ENCODE data around the gene HS2ST1.

Gene HS2ST1

DNA sequence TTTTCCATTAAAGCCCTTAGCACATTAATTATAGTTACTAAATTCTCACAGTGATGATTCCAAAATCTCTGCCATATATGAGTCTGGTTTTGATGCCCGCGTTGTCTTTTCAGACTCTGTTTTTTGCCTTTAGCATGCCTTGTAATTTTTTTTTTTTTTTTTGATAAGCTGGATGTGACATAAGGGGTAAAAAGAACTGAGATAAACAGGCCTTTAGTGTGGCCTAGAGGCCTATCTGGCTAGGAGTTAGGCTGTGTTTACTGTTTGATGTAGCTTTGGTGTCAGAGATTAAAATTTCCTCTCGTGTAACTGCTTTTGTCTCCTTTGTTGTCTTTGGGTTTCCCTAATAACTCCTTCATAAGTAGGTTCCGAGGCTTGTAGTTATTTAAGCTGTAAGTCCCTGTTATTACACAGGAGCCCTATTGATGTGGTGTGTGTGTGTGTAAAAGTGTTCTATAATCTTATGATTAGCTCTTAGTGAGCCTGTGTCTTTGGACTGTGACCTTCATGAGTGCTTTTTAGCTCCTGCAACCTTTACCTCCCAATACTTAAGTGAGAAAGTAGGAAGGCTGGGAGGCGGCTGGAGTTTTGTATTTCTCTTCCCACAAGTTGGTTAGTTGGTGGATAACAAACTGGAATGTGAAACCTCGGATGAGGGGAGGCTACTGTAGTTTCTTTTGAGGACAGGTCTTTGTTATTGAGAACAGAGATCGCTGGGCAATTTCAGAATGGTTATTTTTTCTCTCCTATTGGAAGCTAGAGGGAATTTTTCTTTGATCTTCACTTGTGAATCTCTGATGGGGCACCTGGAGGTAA lies 19.3 kb downstream of the HS2ST1 start:
- in situ Hi-C loops (cut with HindIII; ENCODE audit: low pct_unique_long_range_greater_than_20kb, low sequenced_read_pairs): no loop called here
- TF ChIP-seq JUND (IDR thresholded peaks at IDR 0.05; ENCODE audit: low read depth): no peak
- no peak for DNase-seq (ENCODE audit: low read depth in 1 of 2, low spot score in 1 of 2)

DNA sequence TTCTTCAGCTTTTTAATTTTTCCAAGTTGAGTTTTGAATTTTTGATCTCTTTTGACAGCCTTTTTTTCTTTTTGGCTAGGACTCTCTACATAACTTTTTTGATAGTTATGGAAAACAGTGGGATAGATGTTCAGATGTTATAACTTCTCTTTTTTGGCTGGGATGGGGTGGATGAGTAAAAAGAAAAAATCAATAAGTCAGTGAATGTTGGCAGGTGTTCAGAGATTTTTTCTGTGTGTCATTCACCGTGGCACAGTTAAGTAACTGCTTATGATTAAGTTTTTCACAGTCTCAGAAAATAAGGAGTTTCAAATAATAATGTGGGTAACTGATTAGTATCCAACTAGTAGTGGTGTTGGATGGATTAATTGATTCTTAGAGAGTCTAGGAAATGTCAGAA lies 24.0 kb downstream of the HS2ST1 start:
- TF ChIP-seq JUND (IDR thresholded peaks at IDR 0.05; ENCODE audit: low read depth): no peak
- in situ Hi-C loops (cut with HindIII; ENCODE audit: low pct_unique_long_range_greater_than_20kb, low sequenced_read_pairs): no loop called here
- DNase-seq (ENCODE audit: low read depth in 1 of 2, low spot score in 1 of 2): no peak

DNA sequence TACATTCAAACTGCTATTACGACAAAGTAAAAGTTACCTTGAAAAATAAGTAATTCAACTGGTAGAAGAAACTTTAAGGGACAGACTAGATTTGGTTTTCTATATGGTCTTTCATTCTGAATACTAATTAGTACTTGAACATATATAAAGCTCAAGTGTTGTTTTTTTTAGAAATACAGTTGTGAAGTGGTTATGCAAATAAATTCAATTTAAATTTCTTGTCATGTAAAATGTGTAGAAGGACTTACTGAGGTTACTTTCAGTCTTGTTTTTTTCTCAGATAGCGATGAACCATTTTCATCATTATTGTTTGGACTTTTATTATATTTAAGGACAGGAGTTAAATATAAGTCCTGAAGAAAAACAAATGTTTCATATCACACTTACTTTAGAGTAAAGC lies 24.4 kb downstream of the HS2ST1 start:
- no peak for TF ChIP-seq JUND (IDR thresholded peaks at IDR 0.05; ENCODE audit: low read depth)
- in situ Hi-C loops (cut with HindIII; ENCODE audit: low pct_unique_long_range_greater_than_20kb, low sequenced_read_pairs): no loop called here
- DNase-seq (ENCODE audit: low read depth in 1 of 2, low spot score in 1 of 2): no peak

DNA sequence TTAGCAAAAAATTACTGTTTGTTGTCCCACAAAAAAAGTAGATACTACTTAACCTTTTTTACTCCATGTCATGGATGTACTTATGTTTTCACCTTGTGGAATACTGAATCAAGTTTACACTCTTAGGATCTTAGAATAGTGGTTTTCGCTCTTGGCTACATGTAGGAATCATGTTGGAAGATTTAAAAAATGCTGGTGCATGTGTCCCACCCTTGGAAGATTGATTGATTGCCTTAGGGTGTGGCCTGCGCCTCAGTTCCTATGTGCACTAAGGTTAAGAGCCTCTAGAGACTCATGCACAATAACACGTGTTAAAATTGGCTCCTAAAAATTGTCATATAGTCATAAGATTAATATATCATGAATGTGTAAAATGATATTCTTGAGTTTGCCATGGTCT lies 25.0 kb downstream of the HS2ST1 start:
- TF ChIP-seq JUND (IDR thresholded peaks at IDR 0.05; ENCODE audit: low read depth): no peak
- no peak for DNase-seq (ENCODE audit: low read depth in 1 of 2, low spot score in 1 of 2)
- in situ Hi-C loops (cut with HindIII; ENCODE audit: low pct_unique_long_range_greater_than_20kb, low sequenced_read_pairs): no loop called here

DNA sequence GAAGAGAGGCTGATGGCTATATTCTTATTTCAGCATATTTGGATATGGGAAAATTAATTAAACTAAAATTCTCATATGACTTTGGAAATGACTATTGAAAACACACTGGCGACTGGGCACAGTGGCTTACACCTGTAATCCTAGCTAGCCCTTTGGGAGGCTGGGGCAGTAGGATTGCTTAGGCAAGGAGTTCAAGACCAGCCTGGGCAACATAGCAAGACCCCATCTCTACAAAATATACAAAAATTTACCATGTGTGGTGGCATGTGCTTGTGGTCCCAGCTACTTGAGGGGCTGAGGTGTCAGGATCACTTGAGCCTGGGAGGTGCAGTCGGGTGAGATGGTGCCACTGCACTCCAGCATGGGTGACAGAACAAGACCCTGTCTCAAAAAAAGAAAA lies 26.2 kb downstream of the HS2ST1 start:
- in situ Hi-C loops (cut with HindIII; ENCODE audit: low pct_unique_long_range_greater_than_20kb, low sequenced_read_pairs): no loop called here
- no peak for TF ChIP-seq JUND (IDR thresholded peaks at IDR 0.05; ENCODE audit: low read depth)
- DNase-seq (ENCODE audit: low read depth in 1 of 2, low spot score in 1 of 2): no peak

DNA sequence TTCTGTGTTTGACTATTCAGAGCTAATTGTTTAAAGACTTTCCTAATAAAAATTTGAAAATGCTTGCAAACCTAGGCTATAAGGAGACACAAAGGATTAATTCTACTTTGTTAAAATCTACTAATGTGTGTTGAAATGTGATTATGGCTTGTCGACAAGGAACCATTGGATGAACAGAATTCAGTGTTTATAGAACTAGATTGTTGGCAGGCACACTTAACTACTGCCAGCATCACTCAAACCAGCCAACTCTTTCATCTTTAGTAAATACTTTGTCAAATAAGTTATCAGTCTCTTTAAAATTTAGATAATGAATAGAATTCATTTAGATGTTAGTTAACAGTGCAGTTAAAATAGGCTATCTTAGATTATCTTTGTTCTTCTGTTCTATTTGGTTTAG lies 27.6 kb downstream of the HS2ST1 start:
- TF ChIP-seq JUND (IDR thresholded peaks at IDR 0.05; ENCODE audit: low read depth): no peak
- no peak for DNase-seq (ENCODE audit: low read depth in 1 of 2, low spot score in 1 of 2)
- in situ Hi-C loops (cut with HindIII; ENCODE audit: low pct_unique_long_range_greater_than_20kb, low sequenced_read_pairs): no loop called here

DNA sequence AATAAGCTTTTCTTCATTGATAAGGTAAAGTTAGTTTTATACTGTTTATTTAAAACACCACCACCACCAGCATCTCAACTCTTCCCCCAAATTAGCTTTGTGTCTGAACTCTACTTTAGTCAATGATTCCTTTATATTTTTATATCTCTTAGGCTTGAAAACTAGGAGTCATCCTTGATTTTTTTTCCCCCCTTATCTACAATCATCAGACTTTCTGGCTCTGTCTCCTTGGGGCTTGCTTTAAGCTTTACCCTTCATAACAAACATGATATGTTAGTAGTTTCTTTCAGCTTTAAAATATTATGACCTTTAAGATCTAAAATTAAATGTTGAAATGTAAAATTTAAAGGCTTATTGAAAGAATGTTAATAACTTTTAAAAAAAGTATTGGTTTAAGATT lies 28.3 kb downstream of the HS2ST1 start:
- TF ChIP-seq JUND (IDR thresholded peaks at IDR 0.05; ENCODE audit: low read depth): no peak
- in situ Hi-C loops (cut with HindIII; ENCODE audit: low pct_unique_long_range_greater_than_20kb, low sequenced_read_pairs): no loop called here
- DNase-seq (ENCODE audit: low read depth in 1 of 2, low spot score in 1 of 2): no peak

DNA sequence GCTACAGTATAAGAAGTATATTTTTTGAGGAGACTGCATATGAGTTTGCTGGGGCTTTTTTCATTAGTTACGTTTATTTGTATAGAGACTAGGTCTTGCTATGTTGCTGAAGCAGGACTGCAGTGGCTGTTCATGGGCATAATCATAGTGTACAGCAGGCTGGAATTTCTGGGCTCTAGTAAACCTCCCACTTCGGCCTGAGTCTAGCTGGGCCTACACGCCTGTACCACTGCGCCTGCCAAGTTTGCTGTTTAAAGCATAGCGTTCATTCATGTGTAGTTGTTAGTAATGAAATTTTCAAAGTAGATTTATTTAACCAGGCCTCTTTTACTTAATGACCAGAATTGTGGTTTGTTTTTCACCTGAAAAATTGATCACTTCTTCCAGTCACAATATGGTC lies 33.8 kb downstream of the HS2ST1 start:
- in situ Hi-C loops (cut with HindIII; ENCODE audit: low pct_unique_long_range_greater_than_20kb, low sequenced_read_pairs): no loop called here
- TF ChIP-seq JUND (IDR thresholded peaks at IDR 0.05; ENCODE audit: low read depth): no peak

DNA sequence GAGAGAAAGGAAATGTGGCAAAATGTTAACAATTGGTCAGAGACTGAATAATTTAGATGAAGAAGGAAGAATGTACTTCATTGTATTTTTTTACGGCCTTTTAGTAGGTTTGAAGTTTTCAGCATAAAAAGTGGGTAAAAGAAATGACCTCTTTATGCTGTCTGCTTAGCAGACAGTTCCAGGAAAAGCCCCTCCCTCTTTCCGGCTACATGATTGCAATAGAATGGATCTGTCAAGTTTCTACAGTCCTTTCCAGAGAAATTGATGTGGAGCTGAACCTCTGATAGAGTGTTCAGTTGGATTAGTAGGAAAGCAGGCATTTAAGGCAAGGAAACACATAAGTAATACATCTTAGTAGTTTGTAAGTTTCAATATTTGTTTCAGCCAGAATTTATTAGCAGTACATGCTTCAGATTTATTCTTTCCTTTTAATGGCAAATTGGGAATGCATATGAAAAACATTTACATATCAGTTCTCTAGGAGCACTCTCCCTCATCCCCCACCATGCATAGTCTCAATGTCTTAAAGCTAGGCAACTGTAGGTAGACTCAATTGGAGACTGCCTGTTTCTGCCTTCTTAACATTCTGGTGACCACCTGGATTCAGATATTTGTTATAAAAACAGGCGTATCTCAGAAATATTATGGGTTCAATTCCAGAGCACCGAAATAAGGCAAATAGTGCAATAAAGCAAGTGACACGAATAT lies 36.4 kb downstream of the HS2ST1 start:
- DNase-seq (ENCODE audit: low read depth in 1 of 2, low spot score in 1 of 2): no peak
- in situ Hi-C loops (cut with HindIII; ENCODE audit: low pct_unique_long_range_greater_than_20kb, low sequenced_read_pairs): no loop called here
- no peak for TF ChIP-seq JUND (IDR thresholded peaks at IDR 0.05; ENCODE audit: low read depth)

More for the DNA sequence above, 33.8 kb downstream of the HS2ST1 start:
- DNase-seq (ENCODE audit: low read depth in 1 of 2, low spot score in 1 of 2): no peak

DNA sequence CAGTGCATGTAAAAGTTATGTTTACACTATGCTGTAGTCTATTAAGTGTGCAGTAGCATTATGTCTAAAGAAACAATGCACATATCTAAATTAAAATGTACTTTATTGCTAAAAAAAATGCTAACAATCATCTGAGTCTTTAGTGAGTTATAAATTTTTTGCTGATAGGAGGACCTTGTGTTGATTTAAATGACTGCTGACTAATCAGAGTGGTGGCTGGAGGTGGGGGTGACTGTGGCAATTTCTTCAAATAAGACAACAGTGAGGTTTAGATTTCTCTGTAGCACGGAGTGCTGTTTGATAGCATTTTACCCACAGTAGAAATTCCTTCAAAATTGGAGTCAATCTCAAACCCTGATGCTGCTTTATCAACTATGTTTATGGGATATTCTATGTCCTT lies 37.0 kb downstream of the HS2ST1 start:
- no peak for TF ChIP-seq JUND (IDR thresholded peaks at IDR 0.05; ENCODE audit: low read depth)
- DNase-seq (ENCODE audit: low read depth in 1 of 2, low spot score in 1 of 2): no peak
- in situ Hi-C loops (cut with HindIII; ENCODE audit: low pct_unique_long_range_greater_than_20kb, low sequenced_read_pairs): no loop called here

DNA sequence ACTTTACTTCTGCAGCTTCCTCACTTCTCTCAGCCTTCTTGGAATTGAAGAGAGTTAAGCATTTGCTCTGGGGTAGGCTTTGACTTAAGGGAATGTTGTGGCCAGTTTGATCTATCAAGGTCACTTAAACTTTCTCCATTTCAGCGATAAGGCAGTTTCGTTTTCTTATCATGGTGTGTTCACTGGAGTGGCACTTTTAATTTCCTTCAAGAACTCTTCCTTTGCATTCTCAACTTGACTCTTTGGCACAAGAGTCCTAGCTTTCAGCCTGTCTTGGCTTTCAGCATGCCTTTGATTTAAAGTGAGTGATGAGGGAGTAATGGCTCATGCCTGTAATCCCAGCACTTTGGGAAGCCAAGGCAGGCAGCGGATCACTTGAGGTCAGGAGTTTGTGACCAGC lies 38.7 kb downstream of the HS2ST1 start:
- in situ Hi-C loops (cut with HindIII; ENCODE audit: low pct_unique_long_range_greater_than_20kb, low sequenced_read_pairs): no loop called here
- no peak for DNase-seq (ENCODE audit: low read depth in 1 of 2, low spot score in 1 of 2)
- TF ChIP-seq JUND (IDR thresholded peaks at IDR 0.05; ENCODE audit: low read depth): no peak

DNA sequence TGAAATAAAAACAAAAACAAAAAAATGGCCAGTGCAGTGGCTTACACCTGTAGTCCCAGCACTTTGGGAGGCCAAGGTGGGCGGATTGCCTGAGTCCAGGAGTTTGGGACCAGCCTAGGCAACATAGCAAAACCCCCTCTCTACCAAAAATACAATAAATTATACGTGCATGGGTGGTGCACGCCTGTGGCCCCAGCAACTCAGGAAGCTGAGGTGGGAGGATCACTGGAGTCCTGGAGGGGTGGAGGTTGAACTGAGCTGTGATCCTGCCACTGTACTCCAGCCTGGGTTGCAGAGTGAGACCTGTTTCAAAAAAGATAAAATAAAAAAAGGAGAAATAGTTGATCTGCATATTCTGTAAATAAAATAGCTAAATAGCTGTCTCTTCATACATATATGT lies 41.2 kb downstream of the HS2ST1 start:
- in situ Hi-C loops (cut with HindIII; ENCODE audit: low pct_unique_long_range_greater_than_20kb, low sequenced_read_pairs): no loop called here
- no peak for DNase-seq (ENCODE audit: low read depth in 1 of 2, low spot score in 1 of 2)
- TF ChIP-seq JUND (IDR thresholded peaks at IDR 0.05; ENCODE audit: low read depth): no peak

DNA sequence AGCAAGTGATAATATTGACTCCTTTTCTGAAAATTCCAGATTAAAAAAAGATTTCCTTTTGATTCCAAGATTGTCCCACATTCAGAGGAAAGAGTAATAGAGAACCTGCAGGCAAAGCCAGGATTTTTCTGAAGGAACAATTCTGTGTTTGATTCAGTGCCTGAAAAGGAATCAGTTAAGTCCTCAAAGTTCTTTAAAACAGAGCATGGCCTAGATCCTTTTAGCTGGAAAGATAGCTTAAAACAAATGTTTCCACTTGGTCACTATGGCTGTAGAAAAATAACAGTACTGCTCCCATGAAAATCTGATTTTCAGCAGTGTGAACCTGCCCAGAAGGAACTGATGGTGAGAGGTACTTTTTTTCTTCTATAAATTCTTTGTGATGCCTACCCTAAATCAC lies 41.8 kb downstream of the HS2ST1 start:
- no peak for TF ChIP-seq JUND (IDR thresholded peaks at IDR 0.05; ENCODE audit: low read depth)
- DNase-seq (ENCODE audit: low read depth in 1 of 2, low spot score in 1 of 2): no peak
- in situ Hi-C loops (cut with HindIII; ENCODE audit: low pct_unique_long_range_greater_than_20kb, low sequenced_read_pairs): no loop called here
